Measurements from ENCODE around the gene NKX6-2.

Gene NKX6-2

DNA sequence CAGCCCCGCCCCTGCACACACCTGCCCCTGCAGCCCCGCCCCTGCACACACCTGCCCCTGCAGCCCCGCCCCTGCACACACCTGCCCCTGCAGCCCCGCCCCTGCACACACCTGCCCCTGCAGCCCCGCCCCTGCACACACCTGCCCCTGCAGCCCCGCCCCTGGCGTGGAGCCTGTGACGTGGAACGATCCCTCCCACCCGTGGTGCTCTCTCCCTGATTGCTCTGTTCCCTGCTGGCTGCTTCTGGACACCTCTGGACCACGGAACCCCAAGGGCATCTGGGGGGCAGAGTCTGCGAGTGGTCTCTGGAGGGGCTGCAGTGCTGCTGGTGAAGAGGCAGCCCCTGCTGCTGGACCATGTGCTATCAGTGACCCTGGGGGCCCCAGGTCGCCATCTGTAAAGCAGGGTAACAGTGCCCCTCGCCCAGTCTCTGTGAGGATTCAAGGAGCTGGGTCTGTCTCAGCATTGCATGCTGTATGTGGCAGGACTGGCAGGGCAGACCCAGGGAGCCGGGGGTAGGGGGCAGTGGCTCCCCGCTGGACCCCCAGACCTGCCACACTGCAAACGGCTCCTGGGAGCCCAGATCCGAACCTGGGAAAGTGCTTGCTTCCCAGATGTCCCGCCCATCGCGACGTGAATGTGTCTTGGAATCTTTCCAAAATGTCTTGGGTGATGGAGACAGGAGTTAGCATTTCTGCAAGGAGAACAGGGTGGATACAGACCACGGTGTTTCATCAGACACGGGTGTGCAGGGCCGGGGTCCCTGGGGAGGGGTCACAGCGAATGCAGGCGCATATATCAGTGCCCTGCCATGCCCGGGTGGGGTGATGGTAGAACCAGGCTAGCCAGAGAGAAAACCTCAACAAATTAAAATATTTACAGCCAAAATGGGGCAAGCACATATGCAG is 27.9 kb upstream of the NKX6-2 start:
- no peak for DNase-seq

DNA sequence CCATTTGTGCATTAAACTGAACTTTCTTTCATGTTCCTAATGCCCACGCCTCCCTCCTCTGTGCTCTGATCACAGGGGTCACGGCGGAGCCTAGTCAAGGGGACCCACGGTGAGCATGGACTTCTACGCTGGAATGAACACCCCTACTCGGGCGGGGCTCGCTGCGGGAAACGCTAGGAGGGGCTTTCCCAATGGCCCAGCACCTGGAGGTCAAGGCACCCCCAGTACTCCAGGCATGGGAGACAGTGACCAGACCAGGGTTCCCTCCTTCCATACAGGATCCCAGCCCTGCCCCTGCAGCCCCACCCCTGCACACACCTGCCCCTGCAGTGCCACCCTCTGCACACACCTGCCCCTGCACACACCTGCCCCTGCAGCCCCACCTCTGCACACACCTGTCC is 27.1 kb upstream of the NKX6-2 start:
- no peak for DNase-seq

DNA sequence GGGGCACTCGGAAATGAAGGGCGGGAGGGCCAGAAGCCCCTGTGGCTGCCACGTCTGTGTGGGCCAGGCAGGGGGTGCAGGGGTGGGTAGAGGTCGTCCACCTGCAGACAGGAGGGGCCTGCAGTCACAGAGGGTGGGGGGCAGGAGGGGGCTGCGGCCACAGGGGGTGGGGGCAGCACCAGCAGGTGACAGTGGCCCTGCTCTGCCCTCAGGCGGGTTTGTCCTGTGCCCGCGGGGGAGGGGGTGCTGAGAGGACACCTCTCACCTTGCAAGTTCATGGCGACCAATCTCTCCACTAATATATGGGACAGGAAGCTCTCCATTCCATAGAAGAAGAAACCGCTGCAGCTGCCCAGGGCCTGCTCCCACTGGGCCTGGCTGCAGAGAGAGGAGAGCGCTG is 26.6 kb upstream of the NKX6-2 start:
- no peak for DNase-seq

DNA sequence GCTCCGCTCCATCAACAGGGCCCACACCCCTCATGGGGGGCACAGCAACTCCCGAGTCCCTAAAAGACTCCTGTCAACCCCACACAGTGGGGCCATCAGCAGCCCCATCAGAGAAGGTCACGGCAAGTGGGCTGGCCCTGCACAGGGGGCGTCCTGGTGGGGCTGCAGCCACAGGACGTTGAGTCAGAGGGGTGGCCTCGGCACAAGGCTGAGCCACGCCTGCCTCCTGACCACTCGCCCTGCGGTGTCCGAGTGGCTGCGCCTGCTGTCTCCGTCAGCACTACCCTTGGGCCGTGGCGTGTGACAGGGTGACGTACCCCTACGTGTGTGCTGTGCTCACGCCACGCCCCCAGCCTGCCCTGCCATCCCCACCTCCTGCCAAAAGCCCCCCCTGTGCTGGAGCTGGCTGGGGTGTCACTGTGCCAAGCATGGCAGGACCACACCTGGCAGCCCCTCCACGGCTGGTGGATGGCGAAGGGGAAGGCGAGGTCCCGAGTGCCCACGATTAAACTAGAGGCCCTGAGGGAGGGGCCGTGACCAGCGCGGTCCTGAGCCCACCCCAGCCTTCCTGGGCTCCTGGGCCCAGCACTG is 26.0 kb upstream of the NKX6-2 start:
- DNase-seq = no peak

DNA sequence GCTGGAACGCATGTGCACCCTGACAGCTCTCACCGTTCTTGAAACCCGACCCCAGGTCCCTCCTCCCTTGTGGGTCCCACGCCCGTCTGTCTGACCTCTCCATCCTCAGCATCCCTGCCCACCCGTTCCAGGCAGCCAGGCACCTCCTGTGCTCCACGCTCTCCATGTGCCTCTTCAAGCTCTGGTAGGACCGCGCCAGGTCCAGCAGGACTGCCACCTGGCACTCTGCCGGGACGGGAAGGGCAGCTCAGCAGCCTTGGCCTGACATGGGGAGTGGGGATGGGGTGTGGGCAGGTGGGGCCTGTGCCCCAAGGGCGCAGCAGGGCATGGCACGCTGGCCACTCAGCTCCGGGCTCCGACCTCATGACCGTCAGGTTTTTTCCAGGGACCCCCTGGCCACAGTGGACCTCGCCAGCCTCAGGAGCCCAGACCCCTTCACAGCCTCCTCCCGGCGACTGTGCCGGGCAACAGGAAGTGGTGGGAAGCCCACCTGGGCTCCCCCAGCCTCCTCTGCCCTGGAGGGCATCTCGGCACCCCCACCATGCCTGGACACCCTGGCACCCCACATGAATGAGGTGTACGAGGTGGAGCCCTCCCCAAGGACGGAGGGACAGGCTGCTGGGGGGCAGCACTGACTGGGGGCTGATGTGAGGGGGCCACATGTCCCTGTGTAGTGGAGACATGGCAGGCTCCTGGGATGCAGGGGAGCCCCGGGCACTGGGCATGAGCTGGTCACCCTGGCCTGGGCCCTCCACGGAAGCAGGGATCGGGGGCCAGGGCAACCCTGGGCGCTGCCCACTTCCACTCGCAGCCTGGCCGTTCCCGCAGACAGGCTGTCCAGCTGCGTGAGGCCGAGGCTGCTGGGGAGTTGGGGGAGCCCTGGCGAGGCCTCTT is 25.1 kb upstream of the NKX6-2 start:
- no peak for DNase-seq

DNA sequence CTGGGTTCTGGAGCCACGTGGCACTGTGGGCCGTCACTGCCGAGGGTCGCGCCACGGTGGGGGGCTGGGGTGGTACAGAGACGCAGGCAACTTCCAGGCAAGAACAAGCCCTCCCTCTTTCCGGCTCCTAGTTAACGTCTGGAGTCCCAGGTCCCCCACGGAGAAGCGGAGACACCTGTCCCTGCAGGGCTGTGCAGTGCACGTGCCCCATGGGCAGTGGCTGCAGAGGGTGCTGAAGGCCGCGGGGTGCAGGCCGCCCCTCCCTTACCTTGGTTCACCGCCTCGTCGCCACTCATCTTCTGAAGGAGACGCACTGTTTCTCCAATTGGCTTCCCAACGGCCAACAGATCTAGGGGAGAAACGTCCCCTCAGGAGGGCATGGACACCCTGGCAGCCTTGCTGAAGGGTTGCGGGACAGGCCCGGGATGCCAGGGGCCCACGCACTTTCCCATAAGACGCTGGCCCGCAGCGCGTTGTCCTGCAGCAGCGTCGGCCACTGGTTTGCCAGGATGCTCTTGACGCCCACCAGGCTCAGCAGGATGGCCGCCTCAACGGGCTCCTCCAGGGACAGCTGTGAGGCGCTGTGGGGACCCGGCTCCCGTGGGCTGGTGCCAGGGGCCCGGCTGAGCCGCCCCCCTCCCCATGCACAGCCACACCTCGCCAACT is 24.3 kb upstream of the NKX6-2 start:
- DNase-seq = no peak

DNA sequence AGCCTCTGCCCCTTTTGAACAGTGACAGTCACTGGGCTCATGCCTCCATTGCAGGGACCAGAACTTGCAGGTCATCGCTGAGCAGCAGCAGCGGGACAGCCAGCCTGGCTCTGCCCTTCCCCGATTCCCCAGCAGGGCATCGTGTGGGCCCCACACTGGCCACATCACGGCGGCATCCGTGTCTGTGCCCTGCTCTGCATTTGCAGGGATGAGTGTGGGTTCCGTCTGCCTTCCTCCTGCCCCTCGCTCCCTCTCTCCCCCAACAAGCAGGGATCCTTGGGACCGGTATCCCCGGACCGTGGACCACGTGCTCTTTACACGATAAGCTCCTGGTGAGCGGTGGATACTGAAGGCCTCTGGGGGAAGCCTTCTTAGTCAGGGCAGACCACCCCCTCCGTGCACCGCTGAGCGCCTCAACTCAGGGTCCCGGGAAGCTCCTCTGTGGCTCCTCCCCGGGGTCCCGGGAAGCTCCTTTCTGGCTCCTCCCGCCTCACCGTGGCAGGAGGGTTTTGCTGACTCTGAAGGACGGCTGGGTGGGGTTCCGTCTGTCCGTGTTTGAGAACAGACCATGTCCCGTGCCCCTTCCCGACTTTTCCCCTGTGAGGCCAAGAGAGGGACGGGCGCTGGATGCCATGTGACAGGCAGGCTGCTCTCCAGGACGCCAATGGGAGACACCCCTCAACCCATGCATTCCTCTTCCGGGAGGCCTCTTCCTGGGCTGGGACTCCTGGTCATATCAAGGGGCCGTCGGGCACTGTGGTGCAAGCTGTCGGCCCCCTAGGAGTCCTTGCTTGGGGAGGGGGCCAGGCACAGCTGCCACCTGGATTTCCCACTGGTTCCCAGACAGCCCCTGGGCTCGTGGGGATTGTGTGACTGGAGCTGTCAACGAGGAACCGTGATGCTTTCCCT is 23.5 kb upstream of the NKX6-2 start:
- DNase-seq = no peak

DNA sequence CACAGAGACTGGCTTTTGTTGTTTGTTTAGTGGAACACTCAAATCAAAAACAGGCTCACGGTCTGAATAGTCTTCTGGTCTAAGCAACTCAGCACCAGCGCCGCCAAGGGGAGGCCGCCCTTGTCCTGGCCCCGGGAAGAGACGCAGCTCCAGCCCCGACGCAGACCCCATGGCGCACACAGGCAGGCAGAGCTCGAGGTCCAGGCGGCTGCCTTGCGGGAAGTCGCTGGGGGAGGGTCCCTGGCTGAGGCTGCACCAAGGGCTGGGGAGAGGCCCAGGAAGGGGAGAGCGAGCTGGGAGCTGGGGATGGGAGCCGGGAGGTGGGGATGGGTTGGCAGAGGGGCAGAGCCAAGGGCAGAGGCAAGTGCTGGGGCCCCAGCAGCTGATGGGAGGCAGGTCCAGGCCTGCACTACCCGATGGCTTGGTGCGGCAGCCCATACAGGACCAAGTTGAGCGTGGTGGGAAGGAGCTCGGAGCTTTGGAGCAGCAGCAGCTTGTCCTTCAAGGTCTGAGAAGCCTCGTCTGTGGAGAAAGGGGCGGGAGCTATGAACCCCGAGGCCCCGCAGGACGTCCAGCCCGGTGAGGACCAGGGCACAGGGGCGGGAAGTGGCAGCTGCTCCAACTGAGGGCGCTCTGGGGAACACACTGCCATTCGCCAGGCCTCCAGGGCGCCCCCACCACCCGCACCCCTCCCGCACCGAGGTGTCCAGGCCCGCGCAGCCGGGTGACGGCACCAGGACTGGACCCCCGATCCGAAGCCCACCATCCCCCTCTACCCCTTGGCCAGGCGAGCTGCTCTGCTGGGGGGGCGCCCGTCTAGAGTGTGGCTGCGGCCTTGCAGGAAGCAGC is 22.7 kb upstream of the NKX6-2 start:
- no peak for DNase-seq

DNA sequence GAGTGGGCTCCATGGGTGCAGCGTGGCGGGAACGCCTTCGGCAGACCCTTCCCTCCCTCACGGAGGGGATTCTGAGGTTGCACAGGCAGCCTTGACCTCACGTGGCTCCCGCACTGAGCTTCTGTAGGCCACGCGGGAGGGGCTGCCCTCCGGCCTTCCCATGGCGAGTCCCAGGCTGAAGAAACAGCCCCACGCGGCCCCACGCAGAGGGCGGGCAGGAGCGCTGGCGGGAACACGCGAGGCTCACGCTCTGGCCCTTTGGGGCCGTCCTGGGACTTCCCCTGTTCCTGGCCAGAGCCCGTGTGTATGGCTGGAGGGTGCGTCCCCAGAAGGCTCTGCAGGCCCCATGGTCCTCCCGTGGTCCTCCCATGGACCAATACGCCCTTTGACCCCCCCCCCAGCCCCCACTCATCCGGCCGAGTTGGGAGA is 21.7 kb upstream of the NKX6-2 start:
- no peak for DNase-seq

DNA sequence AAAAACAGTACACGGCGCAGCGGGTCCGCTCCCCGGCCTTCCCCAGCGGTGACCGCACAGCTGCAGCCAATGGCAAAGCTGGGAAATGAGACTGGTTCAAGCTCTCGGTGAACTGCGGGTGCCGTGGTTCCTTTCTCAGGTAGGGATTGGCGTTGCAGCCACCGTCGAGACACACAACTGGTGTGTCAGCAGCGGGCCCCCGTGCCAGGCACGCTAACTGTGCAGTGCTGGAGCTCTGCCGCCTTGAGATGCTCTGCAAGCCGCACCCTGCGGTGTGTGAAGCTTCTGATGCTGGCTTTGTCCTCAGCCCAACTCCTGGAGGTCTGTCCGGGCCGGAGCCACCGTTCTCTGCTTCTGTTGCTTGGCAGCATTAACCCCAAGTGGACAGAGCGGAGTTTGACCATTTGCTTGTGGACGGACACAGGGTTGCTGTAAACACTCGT is 20.6 kb upstream of the NKX6-2 start:
- DNase-seq = no peak

DNA sequence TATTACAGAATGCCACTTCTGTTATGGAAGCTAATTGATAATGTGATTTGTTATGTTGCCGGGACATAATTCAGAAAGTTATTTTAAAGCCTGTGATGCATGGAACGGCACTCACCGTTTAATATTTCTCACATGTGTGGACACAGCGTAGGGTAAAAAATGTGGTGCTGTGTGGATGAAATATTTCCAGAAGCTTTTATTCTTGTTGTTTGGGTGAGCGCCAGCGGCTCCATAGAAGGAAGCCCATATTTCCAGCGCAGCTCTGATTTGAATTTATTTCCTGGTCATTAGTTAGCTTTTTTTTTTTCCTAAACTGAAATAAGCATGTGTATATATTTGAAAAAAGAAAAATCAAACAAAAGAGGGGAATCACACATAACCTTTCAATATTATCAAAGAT is 20.2 kb upstream of the NKX6-2 start:
- no peak for DNase-seq

DNA sequence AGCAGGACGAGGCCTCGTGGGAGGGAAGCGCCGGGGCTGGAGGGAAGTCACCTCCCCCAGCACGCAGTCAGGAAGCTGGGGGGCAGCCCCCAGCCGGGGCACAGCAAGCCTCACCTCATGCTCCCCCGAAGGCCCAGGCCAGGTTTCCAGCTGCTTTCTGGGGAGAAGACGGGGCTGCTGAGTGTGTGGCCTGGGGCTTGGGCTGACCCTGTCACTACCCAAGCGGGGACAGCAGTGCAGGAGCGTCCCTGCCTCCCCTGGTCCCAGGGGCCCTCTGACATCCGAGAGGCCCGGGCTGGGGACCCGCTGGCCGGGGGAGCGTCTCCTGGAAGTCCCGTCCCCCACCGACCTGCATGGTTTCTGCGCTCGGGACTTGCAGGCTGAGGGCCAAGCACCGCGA is 19.7 kb upstream of the NKX6-2 start:
- no peak for DNase-seq

DNA sequence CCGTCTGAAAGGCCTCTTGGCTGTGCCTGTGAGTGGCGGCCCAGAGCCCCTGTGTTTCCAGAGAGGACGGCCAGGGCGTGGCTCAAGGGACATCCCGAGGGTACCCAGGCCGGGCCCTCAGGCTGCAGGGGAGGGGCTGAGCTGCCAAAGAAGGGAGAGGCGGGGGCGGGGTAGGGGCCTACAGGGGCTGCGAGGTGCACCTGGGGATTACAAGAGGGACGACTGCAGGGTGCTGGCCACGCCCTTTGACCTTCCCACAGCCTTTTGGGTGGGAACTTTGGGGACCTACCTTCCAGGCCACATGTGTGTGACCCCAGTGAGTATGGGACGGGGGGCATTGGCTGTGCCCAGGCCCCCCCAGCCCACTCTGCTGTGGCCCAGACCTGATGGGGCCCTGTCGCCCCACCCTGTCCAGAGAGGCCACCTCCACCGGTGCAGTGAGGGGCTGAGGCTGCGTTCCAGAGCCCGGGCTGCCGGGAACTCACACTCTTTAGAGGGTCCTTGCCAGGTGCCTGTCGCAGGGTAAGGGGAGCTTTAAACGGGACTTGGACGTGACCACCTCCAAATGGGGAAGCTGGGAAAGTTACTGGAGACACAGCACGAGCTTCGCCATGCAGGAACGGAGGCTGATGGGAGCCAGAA is 19.0 kb upstream of the NKX6-2 start:
- no peak for DNase-seq

DNA sequence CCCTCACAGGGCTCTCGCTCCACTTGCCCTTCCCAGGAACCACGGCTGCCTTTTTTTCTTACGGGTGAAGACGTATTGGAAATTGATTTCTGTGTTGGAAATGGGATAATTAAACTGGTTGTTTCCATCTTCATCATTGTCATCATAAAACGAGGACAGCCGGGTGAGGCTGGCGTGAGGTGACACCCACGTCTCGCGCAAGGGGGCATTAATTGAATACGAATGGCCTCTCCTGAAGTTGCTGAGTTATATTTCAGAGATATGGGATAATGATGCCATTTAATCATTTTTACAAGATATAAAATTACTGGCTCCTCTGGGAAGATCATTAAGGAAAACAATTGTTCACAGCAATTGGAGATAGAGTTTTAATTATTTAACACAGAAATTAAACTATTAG is 18.3 kb upstream of the NKX6-2 start:
- DNase-seq = no peak

DNA sequence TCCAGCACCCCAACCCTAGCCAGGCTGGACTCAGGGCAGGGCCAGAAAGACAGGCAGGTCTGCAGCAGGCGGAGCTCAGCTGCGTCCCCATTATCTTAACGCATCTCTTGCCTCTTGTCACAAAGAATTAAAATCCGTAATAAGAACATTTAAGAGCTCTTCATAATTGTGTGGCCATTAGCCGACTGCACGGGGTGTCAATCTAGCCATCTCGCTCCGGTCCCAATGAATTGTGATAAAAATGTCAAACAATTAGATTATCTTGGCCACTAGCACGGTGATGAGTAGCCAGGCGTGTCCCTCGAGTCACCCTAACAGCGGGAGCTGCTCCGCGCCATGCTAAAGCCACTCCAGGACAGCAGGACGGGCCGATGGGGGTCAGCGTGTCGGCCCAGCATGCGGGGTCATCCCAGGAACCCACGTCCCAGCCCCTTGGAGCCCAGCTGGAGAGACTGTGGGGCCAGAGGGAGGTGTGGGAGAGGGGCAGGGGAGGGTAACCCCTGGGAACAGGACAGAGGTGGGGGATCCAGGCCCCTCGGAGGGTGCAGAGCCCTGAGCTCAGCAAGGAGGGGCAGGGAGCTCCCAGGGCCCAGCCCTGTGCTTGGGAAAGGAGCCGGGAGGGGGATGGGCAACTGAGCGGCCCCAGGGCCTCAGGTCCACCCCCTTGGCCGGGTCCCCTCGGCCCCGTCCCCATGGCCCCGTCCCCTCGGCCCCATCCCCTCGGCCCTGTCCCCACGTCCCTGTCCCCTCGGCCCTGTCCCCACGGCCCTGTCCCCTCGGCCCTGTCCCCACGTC is 17.7 kb upstream of the NKX6-2 start:
- no peak for DNase-seq

DNA sequence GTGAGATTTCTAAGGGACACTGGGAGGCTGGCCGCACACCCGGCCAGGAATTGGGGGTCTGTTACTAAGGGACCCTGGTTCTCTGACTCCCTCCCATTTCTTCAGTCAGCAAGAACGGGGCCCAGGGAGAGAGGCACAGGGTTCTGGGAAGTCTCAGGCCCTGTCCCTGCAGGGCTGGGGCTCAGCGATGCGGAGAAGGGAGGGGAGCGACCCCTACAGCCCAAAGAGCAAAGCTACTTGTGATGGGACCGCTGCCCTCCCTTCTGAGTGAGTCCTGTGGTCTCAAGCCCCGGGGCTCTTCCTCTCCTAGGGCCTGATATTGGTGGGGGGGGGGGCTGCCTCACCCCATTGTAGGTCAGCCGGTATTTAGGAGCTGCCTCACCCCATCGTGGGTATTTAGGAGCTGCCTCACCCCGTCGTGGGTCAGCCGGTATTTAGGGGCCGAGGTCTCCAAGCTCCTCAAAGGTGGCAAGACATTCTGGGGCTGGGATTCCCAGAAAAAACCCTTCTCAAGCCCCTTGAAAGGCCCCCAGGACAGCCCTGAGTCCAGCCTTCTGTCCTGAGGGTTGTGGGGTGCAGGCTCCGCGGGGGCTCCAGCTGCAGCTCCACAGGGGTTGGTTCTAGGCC is 16.9 kb upstream of the NKX6-2 start:
- no peak for DNase-seq

DNA sequence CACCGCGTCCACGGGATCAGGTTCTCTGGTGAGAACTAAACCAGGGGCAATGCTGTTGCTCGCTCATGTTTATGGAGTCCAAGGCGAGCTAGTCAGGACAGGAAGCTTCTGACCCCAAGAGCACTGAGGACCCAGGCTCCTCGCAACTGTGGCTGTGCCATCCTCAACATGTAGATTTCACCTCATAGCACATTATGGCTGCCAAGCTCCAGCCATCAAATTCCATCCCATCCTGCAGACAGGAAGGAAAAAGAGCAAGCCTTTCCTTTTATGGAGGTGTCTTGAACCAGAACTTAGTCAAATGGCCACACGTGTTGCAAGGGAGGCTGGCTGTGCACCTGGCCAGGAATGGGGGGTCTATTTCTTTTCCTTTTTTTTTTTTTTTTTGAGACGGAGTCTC is 16.1 kb upstream of the NKX6-2 start:
- no peak for DNase-seq

DNA sequence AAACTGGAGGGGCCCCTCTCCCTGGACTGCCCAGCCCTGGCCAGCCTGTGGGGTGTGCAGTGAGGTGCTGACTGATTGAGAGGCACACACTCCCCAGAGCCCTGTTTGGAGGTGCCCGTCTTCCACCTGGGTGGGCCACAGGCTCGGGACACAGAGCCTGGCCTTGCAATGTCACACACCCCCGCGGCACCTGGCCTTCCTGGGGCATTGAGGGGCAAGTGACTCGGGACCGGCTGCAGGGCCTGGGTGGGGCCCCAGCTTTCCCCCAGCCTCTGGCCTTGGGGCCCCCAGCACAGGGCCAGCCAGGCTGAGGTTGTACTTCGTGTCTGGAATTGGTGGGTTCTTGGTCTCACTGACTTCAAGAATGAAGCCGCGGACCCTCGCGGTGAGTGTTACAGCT is 13.9 kb upstream of the NKX6-2 start:
- no peak for DNase-seq
